ENCODE data around the gene CADM1. TPM values are rescaled to one million over a fixed set of nuclear protein-coding genes. Genes with fewer than 3 reads are reported as not detected.

Gene CADM1
- total and polyA plus RNA-seq, 8 donors = 0.58 to 29.7 (median 5.3) TPM

- no peaks in the 10 kb centered on the region for H3K36me3 ChIP-seq
- H3K27ac ChIP-seq = no peak overlapping the region
- peaks cover 0 to 30% (median 15%) of the 10 kb centered on the region in 4 donors for H3K4me1 ChIP-seq
- peak in 1 of 2 donors; percentile 87 for DNase-seq
- no peaks in the 10 kb centered on the region for H3K27me3 ChIP-seq
- TF ChIP-seq POLR2AphosphoS5 (IDR thresholded peaks at IDR 0.05) = no peak
- TF ChIP-seq, protein P1, sequence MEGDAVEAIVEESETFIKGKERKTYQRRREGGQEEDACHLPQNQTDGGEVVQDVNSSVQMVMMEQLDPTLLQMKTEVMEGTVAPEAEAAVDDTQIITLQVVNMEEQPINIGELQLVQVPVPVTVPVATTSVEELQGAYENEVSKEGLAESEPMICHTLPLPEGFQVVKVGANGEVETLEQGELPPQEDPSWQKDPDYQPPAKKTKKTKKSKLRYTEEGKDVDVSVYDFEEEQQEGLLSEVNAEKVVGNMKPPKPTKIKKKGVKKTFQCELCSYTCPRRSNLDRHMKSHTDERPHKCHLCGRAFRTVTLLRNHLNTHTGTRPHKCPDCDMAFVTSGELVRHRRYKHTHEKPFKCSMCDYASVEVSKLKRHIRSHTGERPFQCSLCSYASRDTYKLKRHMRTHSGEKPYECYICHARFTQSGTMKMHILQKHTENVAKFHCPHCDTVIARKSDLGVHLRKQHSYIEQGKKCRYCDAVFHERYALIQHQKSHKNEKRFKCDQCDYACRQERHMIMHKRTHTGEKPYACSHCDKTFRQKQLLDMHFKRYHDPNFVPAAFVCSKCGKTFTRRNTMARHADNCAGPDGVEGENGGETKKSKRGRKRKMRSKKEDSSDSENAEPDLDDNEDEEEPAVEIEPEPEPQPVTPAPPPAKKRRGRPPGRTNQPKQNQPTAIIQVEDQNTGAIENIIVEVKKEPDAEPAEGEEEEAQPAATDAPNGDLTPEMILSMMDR (IDR thresholded peaks at IDR 0.05) = no peak
- no peak for TF ChIP-seq POLR2A (IDR thresholded peaks at IDR 0.05)
- no peak for TF ChIP-seq EP300 (IDR thresholded peaks at IDR 0.05)
- no peak overlapping the region for H3K4me3 ChIP-seq
- WGBS, 5 donors = 31 to 50% (median 41%) methylated on average over 4 of the region's 4 CpGs
- intact Hi-C loops (cut with DNase I; ENCODE audit: low total_unique reads) = no loop called here
- no peaks in the 10 kb centered on the region for H3K9me3 ChIP-seq
Observed at GRCh38 chr11:115409691-115410220, 94.5 kb downstream of the CADM1 start.

DNA sequence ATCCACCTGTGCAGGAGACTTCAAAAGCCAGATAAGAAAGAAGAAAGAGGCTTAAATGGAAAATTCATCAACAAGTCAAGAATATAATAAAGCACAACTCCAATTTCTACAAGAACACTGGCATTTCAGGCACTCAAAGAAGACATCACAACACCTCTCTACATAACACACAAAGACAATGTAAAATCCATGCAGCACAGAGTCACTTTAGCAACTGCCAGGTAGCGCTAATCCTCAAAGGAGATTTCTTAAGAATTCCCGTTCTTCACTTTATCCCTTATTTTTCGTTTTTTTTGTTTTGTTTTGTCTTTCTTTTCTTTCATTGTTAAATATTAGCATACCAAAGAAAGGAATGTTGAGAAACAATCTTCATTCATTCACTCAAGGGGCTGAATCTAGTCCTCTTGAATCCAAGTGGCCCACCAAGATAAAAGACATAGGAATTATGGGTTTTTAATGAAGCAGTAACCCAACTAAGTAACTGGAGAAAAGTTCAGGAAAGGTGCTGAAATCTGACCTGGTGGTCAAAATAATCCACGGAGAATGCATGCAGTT, 95.0 kb downstream of the CADM1 start:
- no peaks in the 10 kb centered on the region for H3K27me3 ChIP-seq
- H3K4me3 ChIP-seq = no peak overlapping the region
- H3K9me3 ChIP-seq = no peaks in the 10 kb centered on the region
- TF ChIP-seq POLR2A (IDR thresholded peaks at IDR 0.05) (no peak), POLR2AphosphoS5 (IDR thresholded peaks at IDR 0.05) (no peak), EP300 (IDR thresholded peaks at IDR 0.05) (no peak)
- TF ChIP-seq, protein P1 (IDR thresholded peaks at IDR 0.05) = no peak
- intact Hi-C loops (cut with DNase I; ENCODE audit: low total_unique reads) = no loop called here
- no peak for DNase-seq
- H3K36me3 ChIP-seq = no peaks in the 10 kb centered on the region
- 47 to 52% (median 52%) methylated on average over 4 of the region's 4 CpGs for WGBS, 5 donors
- peaks cover 0 to 30% (median 15%) of the 10 kb centered on the region in 4 donors for H3K4me1 ChIP-seq
- peak overlapping the region in 1 of 5 donors; percentile 46 for H3K27ac ChIP-seq

- DNase-seq = peak in 1 of 2 donors; percentile 87
- H3K27ac ChIP-seq = peak overlapping the region in 1 of 5 donors; percentile 46
- peaks cover 0 to 30% (median 15%) of the 10 kb centered on the region in 4 donors for H3K4me1 ChIP-seq
- no peaks in the 10 kb centered on the region for H3K9me3 ChIP-seq
- no peak overlapping the region for H3K4me3 ChIP-seq
- intact Hi-C loops (cut with DNase I; ENCODE audit: low total_unique reads) = no loop called here
- H3K27me3 ChIP-seq = no peaks in the 10 kb centered on the region
- no peaks in the 10 kb centered on the region for H3K36me3 ChIP-seq
- TF ChIP-seq POLR2AphosphoS5 (IDR thresholded peaks at IDR 0.05) (no peak), POLR2A (IDR thresholded peaks at IDR 0.05) (no peak), EP300 (IDR thresholded peaks at IDR 0.05) (no peak)
- TF ChIP-seq, protein P1 (IDR thresholded peaks at IDR 0.05) = no peak
- WGBS, 5 donors = 47 to 64% (median 50%) methylated on average over 3 of the region's 3 CpGs
Observed at GRCh38 chr11:115408036-115408921, 95.9 kb downstream of the CADM1 start.

- intact Hi-C loops (cut with DNase I; ENCODE audit: low total_unique reads) = no loop called here
Observed at GRCh38 chr11:115407496-115407895, 96.7 kb downstream of the CADM1 start.

More at GRCh38 chr11:115407496-115407895, 96.7 kb downstream of the CADM1 start:
- H3K4me1 ChIP-seq = peaks cover 0 to 30% (median 15%) of the 10 kb centered on the region in 4 donors
- H3K4me3 ChIP-seq = no peak overlapping the region
- no peaks in the 10 kb centered on the region for H3K9me3 ChIP-seq
- H3K27ac ChIP-seq = no peak overlapping the region
- 86 to 90% (median 87%) methylated on average over 5 of the region's 5 CpGs for WGBS, 5 donors
- TF ChIP-seq EP300 (IDR thresholded peaks at IDR 0.05) (no peak), POLR2A (IDR thresholded peaks at IDR 0.05) (no peak)
- TF ChIP-seq, protein P1 (IDR thresholded peaks at IDR 0.05) = no peak
- DNase-seq = no peak
- H3K27me3 ChIP-seq = no peaks in the 10 kb centered on the region
- H3K36me3 ChIP-seq = no peaks in the 10 kb centered on the region

All from stomach (tissue), 9 donors.